Umbilical cord (tissue), 2 donors: ENCODE measurements around the gene ESRP2. TPM values are rescaled to one million over a fixed set of nuclear protein-coding genes. Genes with fewer than 3 reads are reported as not detected.

Experiments used
- DNase-seq: peaks from one replicate; pipeline ENCODE4 v3.0.0-alpha.2; 2015; ENCODE audit warnings: low spot score
- total RNA-seq: library from RNA; depleted of rRNA; stranded (reverse); fragments of >200 nt; gene quantifications from one replicate; pipeline ENCODE4 v1.2.3, GENCODE V29; 2014; ENCODE audit warnings: low replicate concordance; ENCODE audit not compliant: insufficient read depth

ESRP2 gene
- total RNA-seq, 1 donor from 2014 or later, result 1.9 TPM

- no peak for DNase-seq
Observed at GRCh38 chr16:68217506-68217905, 18.4 kb downstream of the ESRP2 start.

GRCh38 chr16:68216240-68216639, 19.7 kb downstream of the ESRP2 start:
- no peak for DNase-seq

DNA sequence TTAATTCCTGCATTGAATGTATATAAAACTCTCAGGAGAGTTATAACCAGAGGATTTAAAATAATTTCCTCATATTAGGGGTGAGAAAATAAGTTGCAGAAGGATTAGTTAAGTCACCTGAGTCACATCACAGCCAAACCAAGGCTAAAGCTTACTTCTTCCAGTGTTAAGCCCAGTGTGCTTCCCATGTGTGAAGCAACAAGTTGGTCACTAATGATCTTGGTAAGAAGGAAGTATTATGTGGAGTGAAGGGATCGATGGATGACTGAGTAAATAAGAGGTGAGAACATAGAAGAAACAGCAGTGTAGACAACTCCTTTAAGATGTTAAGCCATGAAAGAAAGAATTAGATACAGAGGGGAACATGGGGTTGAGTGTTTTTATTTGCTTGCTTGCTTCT, 20.6 kb downstream of the ESRP2 start:
- no peak for DNase-seq

- no peak for DNase-seq
Observed at GRCh38 chr16:68214726-68215125, 21.2 kb downstream of the ESRP2 start.

GRCh38 chr16:68206245-68206644, 29.7 kb downstream of the ESRP2 start:
- no peak for DNase-seq

GRCh38 chr16:68202091-68202519, 33.8 kb downstream of the ESRP2 start:
- peak; percentile 9 for DNase-seq

DNA sequence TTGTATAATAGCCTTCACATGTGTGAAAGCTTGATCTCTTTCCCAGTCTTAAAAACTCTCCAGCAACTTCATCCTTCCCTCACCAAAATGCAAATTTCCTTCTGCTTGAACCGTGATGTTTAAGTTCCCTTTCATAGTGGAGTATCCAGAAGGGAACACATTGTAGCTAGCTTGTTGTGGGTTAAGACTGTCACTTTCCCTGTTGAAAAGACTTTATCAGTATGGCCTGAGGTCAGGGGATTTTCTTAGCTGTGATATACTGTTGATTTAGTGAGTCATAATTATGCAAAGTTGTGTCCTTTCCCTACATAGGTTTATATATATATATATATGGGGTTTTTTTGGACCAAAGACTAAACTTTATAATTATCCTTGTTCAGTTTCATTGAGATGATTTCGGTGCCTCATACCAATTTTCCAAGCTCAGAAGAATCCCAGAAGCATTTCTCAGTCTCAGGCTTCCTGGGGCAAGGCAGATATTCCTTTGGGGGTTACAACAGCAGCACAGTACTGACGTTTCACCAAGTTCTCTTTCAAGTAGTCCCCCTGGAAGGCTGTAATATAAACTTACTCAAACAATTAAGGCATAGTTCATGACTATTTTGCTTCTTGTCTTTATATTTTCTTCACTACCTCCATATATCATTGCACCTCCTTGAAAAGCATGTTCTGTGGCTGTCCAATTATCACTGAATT, 35.7 kb downstream of the ESRP2 start:
- no peak for DNase-seq

DNA sequence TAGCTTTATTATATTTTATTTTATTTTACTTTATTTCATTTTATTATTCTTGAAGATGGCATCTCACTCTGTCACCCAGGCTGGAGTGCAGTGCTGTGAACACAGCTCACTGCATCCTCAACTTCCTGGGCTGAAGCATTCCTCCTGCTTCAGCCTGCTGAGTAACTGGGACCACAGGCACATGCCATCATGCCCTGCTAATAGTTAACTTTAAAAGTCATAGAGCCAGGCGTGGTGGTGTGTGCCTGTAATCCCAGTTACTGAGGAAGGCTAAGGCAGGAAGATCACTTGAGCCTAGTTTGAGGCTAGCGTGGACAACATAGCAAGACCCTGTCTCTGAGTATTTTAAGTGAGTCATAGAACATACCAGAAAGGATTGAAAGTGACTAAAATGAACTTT, 38.7 kb downstream of the ESRP2 start:
- peak; percentile 10 for DNase-seq

DNA sequence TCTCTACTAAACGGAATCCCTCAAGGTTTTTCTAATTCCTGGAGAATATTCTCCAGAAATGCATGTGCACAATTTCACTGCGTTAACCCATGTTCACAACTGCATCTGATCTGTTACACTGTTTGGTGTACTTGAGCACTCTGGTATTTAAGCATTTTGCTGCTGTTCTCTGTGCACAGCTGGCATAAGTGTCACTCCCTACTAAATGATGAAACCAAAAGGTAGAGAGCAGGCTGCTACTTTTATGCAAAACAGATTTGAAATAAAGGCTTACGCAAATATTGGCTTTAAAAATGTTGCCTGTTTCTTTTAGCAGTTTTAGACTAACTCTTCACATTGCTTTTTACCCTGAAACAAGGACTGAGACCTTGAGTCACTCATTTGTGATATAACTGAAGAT, 41.7 kb downstream of the ESRP2 start:
- DNase-seq, result no peak

DNA sequence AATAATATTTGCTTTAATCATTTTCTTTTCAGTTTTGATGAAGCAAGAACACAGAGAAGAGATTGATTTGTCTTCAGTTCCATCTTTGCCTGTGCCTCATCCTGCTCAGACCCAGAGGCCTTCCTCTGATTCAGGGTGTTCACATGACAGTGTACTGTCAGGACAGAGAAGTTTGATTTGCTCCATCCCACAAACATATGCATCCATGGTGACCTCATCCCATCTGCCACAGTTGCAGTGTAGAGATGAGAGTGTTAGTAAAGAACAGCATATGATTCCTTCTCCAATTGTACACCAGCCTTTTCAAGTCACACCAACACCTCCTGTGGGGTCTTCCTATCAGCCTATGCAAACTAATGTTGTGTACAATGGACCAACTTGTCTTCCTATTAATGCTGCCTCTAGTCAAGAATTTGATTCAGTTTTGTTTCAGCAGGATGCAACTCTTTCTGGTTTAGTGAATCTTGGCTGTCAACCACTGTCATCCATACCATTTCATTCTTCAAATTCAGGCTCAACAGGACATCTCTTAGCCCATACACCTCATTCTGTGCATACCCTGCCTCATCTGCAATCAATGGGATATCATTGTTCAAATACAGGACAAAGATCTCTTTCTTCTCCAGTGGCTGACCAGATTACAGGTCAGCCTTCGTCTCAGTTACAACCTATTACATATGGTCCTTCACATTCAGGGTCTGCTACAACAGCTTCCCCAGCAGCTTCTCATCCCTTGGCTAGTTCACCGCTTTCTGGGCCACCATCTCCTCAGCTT, 45.0 kb downstream of the ESRP2 start:
- no peak for DNase-seq

DNA sequence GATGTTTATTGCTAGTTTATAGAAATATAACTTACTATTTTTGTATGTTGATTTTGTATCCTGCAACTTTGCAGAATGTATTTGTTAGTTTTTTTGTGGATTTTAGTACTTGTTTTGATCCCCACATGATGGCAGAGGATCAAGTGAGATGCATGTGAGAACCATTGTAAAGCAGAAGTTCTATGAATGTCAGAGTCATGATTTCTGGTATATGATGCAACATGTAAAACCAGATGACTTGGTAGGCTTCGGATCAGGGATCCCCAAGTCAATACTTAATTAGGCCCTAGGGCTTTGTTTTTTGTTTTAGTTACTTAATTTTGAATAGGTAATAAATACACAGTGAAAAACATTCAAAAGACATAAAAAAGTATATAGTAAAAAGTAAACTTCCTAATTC, 45.8 kb downstream of the ESRP2 start:
- no peak for DNase-seq

DNA sequence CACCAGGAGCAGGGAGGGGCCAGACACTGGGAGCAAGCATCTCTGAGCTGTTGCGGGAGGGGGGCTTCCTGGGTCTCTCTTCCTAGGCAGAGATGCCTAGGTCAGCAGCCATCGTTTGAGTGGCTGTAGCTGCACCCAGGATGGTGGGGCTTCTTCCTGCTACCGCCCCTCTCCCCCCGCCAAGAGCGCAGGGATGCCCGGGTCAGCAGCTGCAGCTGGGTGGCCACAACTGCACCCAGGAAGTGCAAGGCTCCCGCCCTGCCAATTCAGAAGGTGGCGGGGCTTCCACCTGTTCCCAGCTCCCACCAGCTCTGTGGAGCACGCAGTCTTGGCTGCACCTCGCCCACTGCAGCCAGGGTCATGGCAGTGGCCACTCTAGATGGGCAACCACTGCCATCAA, 47.8 kb downstream of the ESRP2 start:
- no peak for DNase-seq

DNA sequence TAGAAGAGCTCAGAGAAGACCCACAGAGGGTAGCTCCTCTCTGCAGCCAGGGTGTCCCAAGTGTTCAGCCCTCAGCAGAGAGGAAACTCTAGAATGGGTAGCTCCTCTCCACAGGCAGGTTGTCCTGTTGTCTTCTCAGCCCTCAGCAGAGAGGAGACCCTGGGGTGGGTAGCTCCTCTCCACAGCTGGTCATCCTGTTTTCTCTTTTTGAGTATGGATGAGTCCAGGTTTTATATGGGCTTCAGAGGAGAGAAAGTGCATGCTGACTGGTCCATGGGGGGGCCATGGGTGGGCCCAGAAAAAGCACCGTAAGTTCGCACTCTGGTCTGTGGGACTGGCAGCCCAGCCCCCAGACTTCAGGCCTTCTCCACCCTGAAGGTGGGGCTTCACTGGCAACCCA, 48.4 kb downstream of the ESRP2 start:
- no peak for DNase-seq

DNA sequence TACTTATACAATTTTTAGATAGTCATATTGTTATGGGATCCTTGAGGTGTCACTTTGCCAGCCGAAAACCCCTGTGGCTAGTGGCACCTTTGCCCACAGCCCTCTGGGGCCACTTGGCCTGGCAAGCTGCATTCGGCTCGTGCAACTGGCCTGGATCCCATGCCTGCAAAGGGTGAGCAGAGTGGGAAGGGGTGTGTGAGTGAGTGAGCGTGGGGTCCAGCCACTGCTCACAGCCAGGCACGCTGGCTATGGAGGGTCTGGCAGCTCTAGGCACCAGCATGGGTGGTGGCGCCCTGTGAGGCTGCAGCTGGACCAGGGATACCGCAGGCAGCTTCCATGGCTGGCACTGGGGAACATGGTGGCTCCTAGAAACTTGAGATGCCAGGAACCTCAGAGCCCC, 49.0 kb downstream of the ESRP2 start:
- DNase-seq, result no peak

DNA sequence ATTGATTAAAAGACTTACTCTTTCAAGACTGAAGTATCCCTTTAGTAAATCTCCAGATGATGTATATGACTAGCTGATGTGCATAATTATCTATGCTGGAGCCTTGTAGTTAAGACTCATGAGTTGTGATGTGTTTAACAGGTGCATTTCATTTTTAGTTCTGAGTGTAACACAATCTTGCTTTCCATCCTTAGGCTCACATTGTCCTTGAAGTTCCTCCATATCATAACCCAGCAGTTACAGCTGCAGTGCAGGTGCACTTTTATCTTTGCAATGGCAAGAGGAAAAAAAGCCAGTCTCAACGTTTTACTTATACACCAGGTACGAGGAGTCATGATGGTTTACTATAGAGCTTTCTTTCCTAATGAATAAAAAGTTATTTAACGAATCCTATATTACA, 52.9 kb downstream of the ESRP2 start:
- no peak for DNase-seq

- no peak for DNase-seq
Observed at GRCh38 chr16:68179855-68180254, 56.1 kb downstream of the ESRP2 start.

DNA sequence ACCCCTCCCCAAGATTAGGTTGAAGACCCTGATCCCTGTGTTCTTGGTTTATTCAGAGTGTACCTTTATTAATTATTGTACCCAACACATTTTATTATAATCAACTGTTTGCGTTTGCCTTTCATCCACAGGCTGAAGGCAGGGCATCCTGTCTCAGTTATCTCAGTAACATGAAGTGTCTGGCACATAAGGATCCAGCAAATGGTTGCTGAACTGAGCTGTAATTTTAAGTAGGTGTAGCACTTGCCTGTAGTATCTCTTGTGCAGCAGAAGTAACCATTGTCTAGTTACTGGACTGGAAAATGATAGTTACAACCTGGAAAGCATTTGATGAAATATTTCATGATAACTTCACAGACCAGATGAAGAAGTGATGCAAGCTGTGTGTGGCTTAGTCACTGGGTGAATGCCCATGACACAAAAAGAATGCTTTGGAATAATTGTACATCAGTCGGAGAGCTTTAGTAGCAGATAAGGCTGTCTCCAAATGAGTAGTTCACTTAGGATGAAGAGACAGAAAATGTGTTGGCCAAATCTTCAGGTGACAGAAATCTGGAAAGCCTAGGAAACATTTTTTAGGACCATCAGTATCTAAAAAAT, 56.6 kb downstream of the ESRP2 start:
- no peak for DNase-seq

Other genes starting within 250 kb of the ESRP2 start
- 5.1 TPM for gene DPEP2, start 236.6 kb downstream of the ESRP2 start, total RNA-seq
- not detected for gene DPEP2NB, start 220.2 kb downstream of the ESRP2 start, total RNA-seq
- 12.3 TPM for gene DDX28, start 212.9 kb downstream of the ESRP2 start, total RNA-seq
- 5.8 TPM for gene DUS2, start 212.8 kb downstream of the ESRP2 start, total RNA-seq
- 22.6 TPM for gene NFATC3, start 150.8 kb downstream of the ESRP2 start, total RNA-seq
- 19.0 TPM for gene PLA2G15, start 9.2 kb upstream of the ESRP2 start, total RNA-seq
- 22.6 TPM for gene SLC7A6, start 28.4 kb upstream of the ESRP2 start, total RNA-seq
- 7.9 TPM for gene SLC7A6OS, start 74.8 kb upstream of the ESRP2 start, total RNA-seq
- 92.2 TPM for gene PRMT7, start 74.9 kb upstream of the ESRP2 start, total RNA-seq
- gene SMPD3, start 212.4 kb upstream of the ESRP2 start, total RNA-seq, result 0.48 TPM